ENCODE measurements around the gene CCDC183.

DNA sequence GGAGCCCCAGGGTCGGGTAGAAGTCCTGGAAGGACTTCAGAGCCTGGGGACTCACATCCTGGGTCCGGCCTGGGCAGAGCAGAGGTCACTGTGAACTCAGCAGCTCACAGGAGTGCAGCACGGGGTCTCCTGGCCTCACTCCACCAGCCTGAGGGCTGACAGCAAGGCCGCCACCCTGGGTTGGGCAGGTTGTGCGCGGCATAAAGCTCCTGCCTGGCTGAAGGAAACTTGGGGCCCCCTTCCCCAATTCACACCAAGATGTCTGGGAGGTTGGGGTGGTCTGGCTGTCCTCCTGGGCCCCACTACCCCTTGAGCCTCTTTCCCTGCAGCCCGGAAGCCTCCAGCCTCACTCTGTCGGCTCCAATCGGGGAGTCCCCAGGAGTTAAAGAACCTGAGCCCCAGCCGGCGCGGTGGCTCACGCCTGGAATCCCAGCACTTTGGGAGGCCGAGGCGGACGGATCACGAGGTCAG lies 33.9 kb upstream of the CCDC183 start:
- TF ChIP-seq CTCF (IDR thresholded peaks at IDR 0.05; ENCODE audit: low read length), result no peak
- TF ChIP-seq EZH2 (IDR thresholded peaks at IDR 0.05; ENCODE audit: borderline replicate concordance, low read length), result no peak
